ENCODE data around the gene BAMBI. TPM values are rescaled to one million over a fixed set of nuclear protein-coding genes. Genes with fewer than 3 reads are reported as not detected.

Gene BAMBI
- total RNA-seq, 1 experiment from 2014 or later, result 6.2 TPM

DNA sequence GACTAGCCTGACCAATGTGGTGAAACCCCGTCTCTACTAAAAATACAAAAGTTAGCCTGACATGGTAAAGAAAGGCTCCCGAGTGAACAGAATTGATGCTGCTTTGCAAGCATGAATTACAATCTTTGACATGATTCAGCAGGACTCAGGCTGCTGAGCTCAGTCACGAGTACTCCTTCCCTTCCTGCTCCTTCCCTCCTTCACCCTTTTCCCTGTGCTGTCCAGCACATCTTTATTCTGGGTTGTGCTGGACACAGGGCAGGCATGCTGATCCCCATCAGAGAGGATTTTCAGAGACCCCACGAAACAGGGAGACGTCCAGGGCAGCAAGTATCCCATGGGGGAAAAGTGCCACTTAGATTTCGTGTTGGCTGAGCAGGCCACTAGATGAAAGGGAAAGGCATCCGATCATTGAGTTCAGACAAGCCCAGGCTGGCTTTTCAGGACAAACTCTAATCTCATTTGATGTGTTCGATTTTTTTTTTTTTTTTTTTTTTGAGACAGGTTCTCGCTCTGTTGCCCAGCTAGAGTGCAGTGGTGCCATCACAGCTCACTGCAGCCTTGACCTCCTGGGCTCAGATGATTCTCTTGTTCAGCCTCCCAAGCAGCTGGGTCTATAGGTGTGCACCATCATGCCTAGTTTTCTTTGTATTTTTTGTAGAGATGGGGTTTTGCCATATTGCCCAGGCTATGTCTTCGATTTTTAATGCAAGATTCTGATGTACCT is 36.5 kb downstream of the BAMBI start:
- ChIA-PET RAD21 (ENCODE audit: low non-redundant PET in 1 of 2, low total read pairs in 2 of 2, uncharacterized antibody in 2 of 2, unreplicated experiment in 2 of 2) (no interaction called here), CTCF (no interaction called here), POLR2A (no interaction called here)
- Histone ChIP-seq H2AFZ (ENCODE audit: low read depth, low read length, poor library complexity, severe bottlenecking) (no peak overlapping the region), H3K36me3 (ENCODE audit: control insufficient read depth in 1 of 2, insufficient read depth in 2 of 2, low read length in 2 of 2) (no peaks in the 10 kb centered on the region), H3K27ac (ENCODE audit: low read depth, low read length) (no peak overlapping the region), H3K4me1 (ENCODE audit: control insufficient read depth in 1 of 2, insufficient read depth in 2 of 2, low read length in 2 of 2) (no peaks in the 10 kb centered on the region), H3K4me3 (replicated peaks in 1 of 2; ENCODE audit: low read depth in 1 of 2, low read length in 2 of 2) (no peak overlapping the region), H3K79me2 (ENCODE audit: insufficient read depth, low read length) (no peaks in the 10 kb centered on the region), H4K20me1 (ENCODE audit: insufficient read depth) (no peaks in the 10 kb centered on the region), H3K4me2 (ENCODE audit: low read length) (no peak overlapping the region), H3K27me3 (ENCODE audit: insufficient read depth, low read length) (no peaks in the 10 kb centered on the region), H3K9ac (ENCODE audit: low read length) (no peak overlapping the region), H3K9me2 (ENCODE audit: insufficient read depth) (no peaks in the 10 kb centered on the region), H3K9me3 (ENCODE audit: control insufficient read depth in 1 of 2, insufficient read depth in 1 of 2, low read depth in 1 of 2, low read length in 2 of 2) (no peaks in the 10 kb centered on the region)
- DNase-seq (ENCODE audit: low read depth, low spot score) (no peak), ATAC-seq (no peak)
- no TSS peak for BruUV-seq (replicated peaks)
- intact Hi-C loops (cut with micrococcal nuclease), result no loop called here
- TF ChIP-seq ZBTB33 (IDR thresholded peaks at IDR 0.05; ENCODE audit: extremely low read depth, insufficient replicate concordance, low read length) (no peak), SIN3A (IDR thresholded peaks at IDR 0.05; ENCODE audit: low read depth) (no peak), JUND (IDR thresholded peaks at IDR 0.05) (no peak), POLR2AphosphoS5 (IDR thresholded peaks at IDR 0.05; ENCODE audit: low read depth, low read length) (no peak), EZH2phosphoT487 (IDR thresholded peaks at IDR 0.05; ENCODE audit: borderline replicate concordance) (no peak), REST (IDR thresholded peaks at IDR 0.05; ENCODE audit: low read depth) (no peak), TCF7L2 (IDR thresholded peaks at IDR 0.05; ENCODE audit: borderline replicate concordance, extremely low read depth, insufficient read depth, insufficient read length) (no peak)
- TF ChIP-seq, protein P1, sequence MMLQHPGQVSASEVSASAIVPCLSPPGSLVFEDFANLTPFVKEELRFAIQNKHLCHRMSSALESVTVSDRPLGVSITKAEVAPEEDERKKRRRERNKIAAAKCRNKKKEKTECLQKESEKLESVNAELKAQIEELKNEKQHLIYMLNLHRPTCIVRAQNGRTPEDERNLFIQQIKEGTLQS (IDR thresholded peaks at IDR 0.05), result no peak
